ENCODE measurements around the gene CCDC60.

The CCDC60 gene

DNA sequence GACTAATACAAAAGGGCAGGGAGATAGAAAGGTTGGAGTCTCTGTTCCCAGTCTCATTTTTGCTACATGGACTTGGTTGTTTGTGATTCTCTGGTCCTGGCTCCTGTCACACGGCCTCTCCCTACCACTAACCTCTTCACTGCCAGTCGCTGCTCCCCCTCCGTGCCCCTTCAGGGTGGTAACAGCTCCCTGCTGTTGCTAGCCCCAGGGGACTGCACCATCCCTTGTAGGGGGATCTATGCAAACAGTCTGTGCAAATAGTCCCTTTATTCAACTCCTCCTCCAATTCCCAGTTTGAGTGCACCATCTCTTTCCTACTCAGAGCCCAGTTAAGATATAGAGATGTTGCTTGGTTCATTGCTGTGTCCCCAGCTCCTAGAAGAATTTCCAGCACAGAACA, 51.1 kb downstream of the CCDC60 start:
- no peak overlapping the region for H3K4me3 ChIP-seq (ENCODE audit: control insufficient read depth, low read depth, low read length)
- DNase-seq (ENCODE audit: low read depth), result no peak
- TF ChIP-seq, protein P1, sequence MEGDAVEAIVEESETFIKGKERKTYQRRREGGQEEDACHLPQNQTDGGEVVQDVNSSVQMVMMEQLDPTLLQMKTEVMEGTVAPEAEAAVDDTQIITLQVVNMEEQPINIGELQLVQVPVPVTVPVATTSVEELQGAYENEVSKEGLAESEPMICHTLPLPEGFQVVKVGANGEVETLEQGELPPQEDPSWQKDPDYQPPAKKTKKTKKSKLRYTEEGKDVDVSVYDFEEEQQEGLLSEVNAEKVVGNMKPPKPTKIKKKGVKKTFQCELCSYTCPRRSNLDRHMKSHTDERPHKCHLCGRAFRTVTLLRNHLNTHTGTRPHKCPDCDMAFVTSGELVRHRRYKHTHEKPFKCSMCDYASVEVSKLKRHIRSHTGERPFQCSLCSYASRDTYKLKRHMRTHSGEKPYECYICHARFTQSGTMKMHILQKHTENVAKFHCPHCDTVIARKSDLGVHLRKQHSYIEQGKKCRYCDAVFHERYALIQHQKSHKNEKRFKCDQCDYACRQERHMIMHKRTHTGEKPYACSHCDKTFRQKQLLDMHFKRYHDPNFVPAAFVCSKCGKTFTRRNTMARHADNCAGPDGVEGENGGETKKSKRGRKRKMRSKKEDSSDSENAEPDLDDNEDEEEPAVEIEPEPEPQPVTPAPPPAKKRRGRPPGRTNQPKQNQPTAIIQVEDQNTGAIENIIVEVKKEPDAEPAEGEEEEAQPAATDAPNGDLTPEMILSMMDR (IDR thresholded peaks at IDR 0.05; ENCODE audit: control insufficient read depth, insufficient read depth, low read depth, low read length, missing control alignments), result no peak

DNA sequence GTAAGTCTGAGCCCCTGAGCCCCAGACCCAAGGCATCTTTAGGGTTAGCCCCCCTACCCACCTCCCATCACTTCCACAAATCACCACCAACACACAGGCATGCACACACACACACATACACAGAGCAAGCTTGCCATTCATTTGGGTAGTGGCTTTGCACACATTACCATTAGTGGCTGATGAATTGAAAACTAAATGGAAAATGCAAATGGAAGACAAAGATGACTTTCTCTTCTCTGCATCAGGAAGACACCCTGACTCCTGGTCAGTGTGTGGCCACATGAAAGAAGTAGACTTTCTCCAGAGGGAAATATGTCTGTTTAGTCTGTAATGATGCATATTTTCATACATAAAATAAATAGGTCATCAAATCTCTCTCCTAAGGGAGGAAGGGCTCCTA, 55.2 kb downstream of the CCDC60 start:
- no peak for DNase-seq (ENCODE audit: low read depth)
- TF ChIP-seq, protein P1 (IDR thresholded peaks at IDR 0.05; ENCODE audit: control insufficient read depth, insufficient read depth, low read depth, low read length, missing control alignments), result no peak
- H3K4me3 ChIP-seq (ENCODE audit: control insufficient read depth, low read depth, low read length), result no peak overlapping the region

DNA sequence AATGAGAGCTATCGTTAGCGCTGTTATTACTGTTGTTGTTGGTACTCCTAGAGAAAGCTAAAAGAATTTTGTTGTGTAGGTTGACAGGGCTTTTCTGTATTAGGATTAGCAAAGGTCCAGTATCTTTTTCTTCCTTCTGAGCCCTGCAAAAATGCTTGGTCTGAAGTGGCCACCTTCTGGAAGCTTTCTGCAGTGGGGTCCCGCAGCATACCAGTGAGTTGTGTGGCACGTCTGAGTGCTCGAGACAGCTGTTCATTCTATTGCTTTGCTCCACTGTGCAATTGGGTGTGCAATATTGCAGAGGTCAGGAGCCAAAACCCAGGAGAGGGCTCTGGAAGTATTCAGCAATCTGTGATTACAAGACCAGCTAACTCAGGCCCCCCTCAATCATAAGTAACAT, 57.1 kb downstream of the CCDC60 start:
- TF ChIP-seq, protein P1 (IDR thresholded peaks at IDR 0.05; ENCODE audit: control insufficient read depth, insufficient read depth, low read depth, low read length, missing control alignments), result no peak
- H3K4me3 ChIP-seq (ENCODE audit: control insufficient read depth, low read depth, low read length), result no peak overlapping the region
- DNase-seq (ENCODE audit: low read depth), result no peak

DNA sequence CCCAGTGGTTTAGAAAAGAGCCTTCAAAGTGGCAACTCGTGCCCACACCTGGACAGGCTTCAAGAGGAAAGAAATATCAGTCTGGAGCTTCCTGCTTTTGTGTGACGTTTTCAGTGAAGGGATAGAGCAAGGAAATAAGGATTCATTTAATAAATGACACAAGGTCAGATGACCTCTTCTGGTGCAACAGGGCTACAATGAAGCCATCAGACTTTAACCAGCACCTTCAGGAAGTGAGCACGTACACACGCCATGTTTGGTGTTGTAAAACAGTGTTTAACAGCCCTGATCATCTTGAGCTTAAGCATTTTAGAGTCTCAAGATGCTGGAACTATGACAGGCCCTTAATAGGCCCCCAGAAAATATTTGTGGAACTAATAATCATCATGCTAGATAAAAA, 59.1 kb downstream of the CCDC60 start:
- no peak for DNase-seq (ENCODE audit: low read depth)
- H3K4me3 ChIP-seq (ENCODE audit: control insufficient read depth, low read depth, low read length), result no peak overlapping the region
- TF ChIP-seq, protein P1 (IDR thresholded peaks at IDR 0.05; ENCODE audit: control insufficient read depth, insufficient read depth, low read depth, low read length, missing control alignments), result no peak

- TF ChIP-seq, protein P1 (IDR thresholded peaks at IDR 0.05; ENCODE audit: control insufficient read depth, insufficient read depth, low read depth, low read length, missing control alignments), result no peak
- H3K4me3 ChIP-seq (ENCODE audit: control insufficient read depth, low read depth, low read length), result no peak overlapping the region
- DNase-seq (ENCODE audit: low read depth), result no peak
Observed at GRCh38 chr12:119397540-119397939, 63.0 kb downstream of the CCDC60 start.

GRCh38 chr12:119398190-119398589, 63.7 kb downstream of the CCDC60 start:
- no peak for DNase-seq (ENCODE audit: low read depth)
- H3K4me3 ChIP-seq (ENCODE audit: control insufficient read depth, low read depth, low read length), result no peak overlapping the region
- TF ChIP-seq, protein P1 (IDR thresholded peaks at IDR 0.05; ENCODE audit: control insufficient read depth, insufficient read depth, low read depth, low read length, missing control alignments), result no peak

DNA sequence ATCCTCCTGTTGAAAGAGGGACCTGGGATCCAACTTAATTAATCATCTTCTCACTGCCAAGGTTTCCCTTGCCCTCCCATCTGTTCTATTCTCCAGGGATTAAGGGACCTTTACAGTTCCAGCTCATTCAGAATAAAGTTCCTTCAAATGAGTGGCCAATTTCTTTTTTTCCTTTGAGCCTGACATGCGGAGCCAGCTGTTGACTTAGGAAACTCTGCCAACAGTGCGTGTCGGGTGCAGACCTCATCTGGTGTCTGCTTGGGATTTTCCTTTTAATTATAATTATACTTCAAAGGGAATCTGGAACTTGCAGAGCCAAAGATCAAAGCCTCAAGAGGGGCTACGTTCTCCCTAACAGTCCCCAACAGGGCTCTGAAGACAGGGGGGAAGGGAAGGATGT, 64.8 kb downstream of the CCDC60 start:
- TF ChIP-seq, protein P1 (IDR thresholded peaks at IDR 0.05; ENCODE audit: control insufficient read depth, insufficient read depth, low read depth, low read length, missing control alignments), result no peak
- no peak for DNase-seq (ENCODE audit: low read depth)
- H3K4me3 ChIP-seq (ENCODE audit: control insufficient read depth, low read depth, low read length), result no peak overlapping the region
